GM13976 (cell line): ENCODE measurements around the gene SUSD4.

ENCODE experiments used
- DNase-seq: peaks from one replicate; pipeline ENCODE4 v3.0.0; 2012; ENCODE audit warnings: low spot score
- in situ Hi-C: fragments of 300-500 bp; cut with MboI; formaldehyde crosslinking; loops from one replicate; pipeline ENCODE4 v1.12.0; 2022; ENCODE audit warnings: low sequenced_read_pairs, mixed read lengths, inconsistent platforms; ENCODE audit not compliant: unreplicated experiment
- TF ChIP-seq, protein P1 (sequence below): IDR thresholded peaks from 2 replicates; pipeline ENCODE4 v1.5.1; 2012; ENCODE audit warnings: borderline replicate concordance, mild to moderate bottlenecking; ENCODE audit not compliant: insufficient read depth; ENCODE audit errors: extremely low read depth, missing control alignments, control extremely low read depth

SUSD4 gene

DNA sequence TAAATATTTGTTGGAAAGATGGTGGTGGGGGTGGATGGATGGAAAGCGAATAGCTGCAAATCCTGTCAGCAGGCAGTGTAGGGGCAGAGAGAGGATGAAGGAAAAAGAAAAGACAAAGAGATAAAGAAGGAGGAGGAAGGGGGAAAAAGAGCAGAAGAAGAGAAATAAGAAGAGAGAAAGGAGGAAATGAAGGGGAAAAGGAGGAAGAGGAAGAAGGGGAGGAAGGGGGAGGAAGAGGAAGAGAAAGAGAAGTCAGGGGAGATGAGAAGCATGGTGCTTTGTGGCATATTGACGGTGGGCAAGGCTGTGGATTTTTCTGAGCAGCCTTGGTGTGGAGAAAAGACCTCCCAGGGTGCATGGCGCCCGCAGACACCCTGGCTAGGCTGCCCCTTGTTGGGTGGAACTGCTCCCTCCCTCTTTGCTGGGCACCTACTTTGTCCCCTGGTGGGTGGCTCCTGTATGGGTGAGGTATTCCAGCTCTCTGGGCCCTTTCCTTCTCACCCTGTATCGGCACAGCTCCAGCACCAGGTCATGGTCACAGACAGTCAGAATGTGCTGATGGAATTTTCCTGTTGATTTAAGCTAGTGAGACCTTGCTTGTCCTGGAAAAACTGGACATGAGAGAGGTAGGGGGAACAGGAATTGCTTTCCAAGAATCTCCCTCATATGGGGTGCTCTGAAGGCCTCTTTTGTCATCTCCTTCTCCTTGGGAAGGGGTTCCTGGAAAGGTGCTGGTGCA, 175.2 kb downstream of the SUSD4 start:
- in situ Hi-C loops, result no loop called here
- TF ChIP-seq, protein P1, sequence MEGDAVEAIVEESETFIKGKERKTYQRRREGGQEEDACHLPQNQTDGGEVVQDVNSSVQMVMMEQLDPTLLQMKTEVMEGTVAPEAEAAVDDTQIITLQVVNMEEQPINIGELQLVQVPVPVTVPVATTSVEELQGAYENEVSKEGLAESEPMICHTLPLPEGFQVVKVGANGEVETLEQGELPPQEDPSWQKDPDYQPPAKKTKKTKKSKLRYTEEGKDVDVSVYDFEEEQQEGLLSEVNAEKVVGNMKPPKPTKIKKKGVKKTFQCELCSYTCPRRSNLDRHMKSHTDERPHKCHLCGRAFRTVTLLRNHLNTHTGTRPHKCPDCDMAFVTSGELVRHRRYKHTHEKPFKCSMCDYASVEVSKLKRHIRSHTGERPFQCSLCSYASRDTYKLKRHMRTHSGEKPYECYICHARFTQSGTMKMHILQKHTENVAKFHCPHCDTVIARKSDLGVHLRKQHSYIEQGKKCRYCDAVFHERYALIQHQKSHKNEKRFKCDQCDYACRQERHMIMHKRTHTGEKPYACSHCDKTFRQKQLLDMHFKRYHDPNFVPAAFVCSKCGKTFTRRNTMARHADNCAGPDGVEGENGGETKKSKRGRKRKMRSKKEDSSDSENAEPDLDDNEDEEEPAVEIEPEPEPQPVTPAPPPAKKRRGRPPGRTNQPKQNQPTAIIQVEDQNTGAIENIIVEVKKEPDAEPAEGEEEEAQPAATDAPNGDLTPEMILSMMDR, result no peak
- DNase-seq, result no peak

DNA sequence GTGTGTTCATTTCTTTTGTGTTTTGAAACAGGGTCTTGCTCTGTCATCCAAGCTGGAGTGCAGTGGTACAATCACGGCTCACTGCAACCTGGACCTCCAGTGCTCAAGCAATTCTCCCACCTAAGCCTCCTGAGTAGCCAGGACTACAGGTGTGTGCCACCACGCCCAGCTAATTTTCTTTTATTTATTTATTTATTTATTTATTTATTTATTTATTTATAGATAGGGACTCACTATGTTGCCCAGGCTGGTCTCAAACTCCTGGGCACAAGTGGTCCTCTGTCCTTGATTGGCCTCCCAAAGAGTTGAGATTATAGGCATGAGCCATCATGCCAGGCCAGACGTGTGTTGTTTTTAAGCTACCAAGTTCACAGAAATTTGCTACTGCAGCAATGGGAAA, 177.2 kb downstream of the SUSD4 start:
- in situ Hi-C loops, result no loop called here
- no peak for DNase-seq

DNA sequence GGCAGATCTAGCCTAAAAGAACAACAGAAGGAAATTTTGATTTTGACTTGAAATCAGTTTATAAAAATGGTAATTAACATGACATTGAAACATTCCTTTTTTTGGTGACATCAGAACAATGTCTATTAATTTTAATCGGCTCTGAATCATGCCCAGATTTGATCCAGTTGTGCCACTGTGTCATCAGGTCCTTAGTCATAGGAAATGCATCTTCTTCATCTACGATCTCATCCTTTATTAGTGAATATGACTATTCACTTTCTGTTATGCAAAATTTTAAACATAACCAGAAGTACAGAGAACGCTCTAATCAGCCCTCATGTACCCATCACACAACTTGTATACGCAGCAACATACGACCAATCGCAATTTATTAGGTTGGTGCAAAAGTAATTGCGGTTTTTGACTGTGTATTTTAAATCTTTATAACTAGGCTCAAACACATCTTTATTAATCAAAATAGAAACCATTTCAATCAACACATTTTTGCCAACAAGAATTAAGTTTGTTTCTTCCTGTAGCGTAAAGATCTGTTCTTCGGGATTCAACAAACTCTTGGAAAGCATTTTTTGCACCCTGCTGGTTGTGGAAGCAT, 180.6 kb downstream of the SUSD4 start:
- no peak for DNase-seq
- in situ Hi-C loops, result no loop called here
- TF ChIP-seq, protein P1, result no peak

More for the DNA sequence above, 177.2 kb downstream of the SUSD4 start:
- TF ChIP-seq, protein P1, result no peak

DNA sequence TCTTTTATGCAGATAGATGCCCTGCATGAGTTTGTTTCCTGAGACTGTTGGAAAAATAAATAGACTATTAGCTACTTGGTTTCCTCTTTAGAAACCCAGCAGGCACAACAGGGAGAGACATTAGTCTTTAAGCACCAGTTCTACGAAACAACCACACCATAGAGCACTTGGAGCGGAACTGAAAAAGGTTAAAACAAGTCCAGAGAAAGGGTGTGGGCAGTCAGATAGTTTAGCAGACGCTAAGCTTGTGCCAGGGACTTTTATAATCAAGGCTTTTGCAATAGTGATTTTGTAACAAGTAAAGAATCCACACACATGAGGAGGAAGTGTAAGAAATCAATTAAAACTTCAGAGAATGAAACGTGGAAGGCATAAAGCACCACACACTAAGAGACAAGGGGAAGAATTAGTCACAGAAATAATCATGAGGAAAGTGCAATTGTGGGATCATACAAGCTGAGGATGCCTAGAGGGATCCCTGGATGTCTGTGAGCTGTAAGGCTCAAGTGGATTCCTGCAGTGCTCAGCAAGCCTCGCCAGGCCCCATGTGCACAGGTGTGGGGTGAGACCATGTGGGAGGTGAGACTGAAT, 183.2 kb downstream of the SUSD4 start:
- no peak for DNase-seq
- in situ Hi-C loops, result no loop called here
- TF ChIP-seq, protein P1, result no peak

DNA sequence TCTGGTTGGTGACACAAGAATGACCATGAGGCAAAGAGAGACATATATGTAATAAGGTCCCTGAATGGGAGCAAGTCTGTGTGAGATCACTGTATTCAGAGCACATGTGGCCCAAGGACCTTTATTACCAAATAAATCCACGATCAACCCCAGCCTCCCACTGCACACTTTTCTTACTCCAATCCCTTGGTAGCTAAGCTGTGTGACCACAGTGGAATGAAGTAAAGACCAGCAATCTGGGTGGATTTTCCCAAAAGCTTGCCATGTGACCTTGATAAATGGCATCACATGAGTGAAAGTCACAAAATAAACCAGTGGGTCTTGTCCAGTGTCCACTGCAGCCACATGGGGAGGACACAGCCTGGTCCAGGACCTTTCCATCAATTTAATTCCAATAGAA, 184.2 kb downstream of the SUSD4 start:
- in situ Hi-C loops, result no loop called here
- TF ChIP-seq, protein P1, result no peak
- DNase-seq, result no peak

DNA sequence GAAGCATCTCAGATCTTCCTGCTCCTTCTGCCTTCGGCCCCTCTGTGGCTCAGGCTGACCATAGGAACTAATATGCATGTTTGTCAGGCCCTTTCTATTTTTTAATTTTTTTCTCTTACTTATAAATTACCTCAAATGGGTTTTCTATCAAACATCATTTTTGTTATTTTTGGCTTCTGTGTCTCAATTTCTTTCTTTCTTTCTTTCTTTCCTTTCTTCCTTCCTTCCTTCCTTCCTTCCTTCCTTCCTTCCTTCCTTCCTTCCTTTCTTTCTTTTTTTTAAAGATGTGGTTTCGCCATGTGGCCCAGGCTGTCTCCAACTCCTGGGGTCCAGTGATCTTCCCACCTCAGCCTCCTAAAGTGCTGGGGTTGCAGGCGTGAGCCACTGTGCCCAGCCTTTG, 184.7 kb downstream of the SUSD4 start:
- no peak for DNase-seq
- in situ Hi-C loops, result no loop called here
- TF ChIP-seq, protein P1, result no peak
